Glutamatergic neuron (in vitro differentiated cells): ENCODE measurements around the gene CHRND. TPM values are rescaled to one million over a fixed set of nuclear protein-coding genes. Genes with fewer than 3 reads are reported as not detected.

Source experiments
- DNase-seq: peaks from one replicate; pipeline ENCODE4 v3.0.0; 2022
- H3K27ac Mint-ChIP-seq: one replicate; pipeline ENCODE4 v1.8.0; 2020; ENCODE audit warnings: mild to moderate bottlenecking, mixed read lengths, inconsistent platforms; ENCODE audit not compliant: unreplicated experiment
- H3K27me3 Mint-ChIP-seq: one replicate; pipeline ENCODE4 v1.8.0; 2020; ENCODE audit warnings: mild to moderate bottlenecking, moderate library complexity, mixed read lengths, inconsistent platforms; ENCODE audit not compliant: unreplicated experiment
- H3K36me3 Mint-ChIP-seq: one replicate; pipeline ENCODE4 v1.8.0; 2020; ENCODE audit warnings: mild to moderate bottlenecking, mixed read lengths, inconsistent platforms; ENCODE audit not compliant: unreplicated experiment
- H3K4me1 Mint-ChIP-seq: one replicate; pipeline ENCODE4 v1.8.0; 2020; ENCODE audit warnings: mild to moderate bottlenecking, low read depth, mixed read lengths, inconsistent platforms; ENCODE audit not compliant: unreplicated experiment
- H3K4me3 Mint-ChIP-seq: one replicate; pipeline ENCODE4 v1.8.0; 2020; ENCODE audit warnings: mild to moderate bottlenecking, mixed read lengths, inconsistent platforms; ENCODE audit not compliant: unreplicated experiment
- H3K9me3 Mint-ChIP-seq: one replicate; pipeline ENCODE4 v1.8.0; 2020; ENCODE audit warnings: mild to moderate bottlenecking, moderate library complexity, mixed read lengths, inconsistent platforms; ENCODE audit not compliant: unreplicated experiment
- CTCF ChIP-seq: fragments of 200-600 bp; sonication (generic); IDR thresholded peaks from one replicate; pipeline ENCODE4 v1.5.0; 2021; ENCODE audit not compliant: partially characterized antibody, unreplicated experiment
- total RNA-seq: library from RNA; stranded (reverse); fragmentation: NEBNext Ultra II Directional; extraction: Animal tissue kit (Norgen Biotek cat#: 25700); gene quantifications from one replicate; pipeline ENCODE4 v1.2.1, GENCODE V29; 2021; ENCODE audit not compliant: unreplicated experiment

CHRND gene
- total RNA-seq, 1 donor from 2014 or later, result 2.2 TPM

GRCh38 chr2:232578626-232579025 lies 52.7 kb downstream of the CHRND start:
- H3K4me1 Mint-ChIP-seq, result no peaks in the 10 kb centered on the region
- H3K27me3 Mint-ChIP-seq, result no peaks in the 10 kb centered on the region
- no peaks in the 10 kb centered on the region for H3K9me3 Mint-ChIP-seq
- H3K36me3 Mint-ChIP-seq, result no peaks in the 10 kb centered on the region
- no peak for DNase-seq
- H3K27ac Mint-ChIP-seq, result no peak overlapping the region
- H3K4me3 Mint-ChIP-seq, result no peak overlapping the region
- no peak for TF ChIP-seq CTCF

DNA sequence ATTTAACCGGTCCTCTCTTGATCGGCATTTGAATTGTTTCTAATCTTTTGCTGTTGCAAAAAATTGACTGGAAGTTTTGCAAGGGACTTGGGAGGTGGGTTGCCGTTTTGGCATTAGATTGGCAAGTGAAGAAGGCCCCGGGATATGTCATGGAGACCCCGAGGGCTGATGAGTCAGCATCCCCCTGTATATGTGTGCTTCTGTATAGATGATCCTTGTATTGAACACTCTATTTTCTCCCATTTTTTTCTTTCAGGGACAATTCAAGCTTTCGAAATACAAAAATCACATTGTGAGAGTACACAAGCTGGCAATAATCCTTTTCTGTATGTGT lies 54.7 kb downstream of the CHRND start:
- peaks cover 5% of the 10 kb centered on the region for H3K36me3 Mint-ChIP-seq
- no peaks in the 10 kb centered on the region for H3K27me3 Mint-ChIP-seq
- no peaks in the 10 kb centered on the region for H3K4me1 Mint-ChIP-seq
- H3K4me3 Mint-ChIP-seq, result no peak overlapping the region
- no peak for TF ChIP-seq CTCF
- DNase-seq, result no peak
- H3K9me3 Mint-ChIP-seq, result no peaks in the 10 kb centered on the region
- H3K27ac Mint-ChIP-seq, result no peak overlapping the region

GRCh38 chr2:232581725-232582124 lies 55.8 kb downstream of the CHRND start:
- H3K27ac Mint-ChIP-seq, result no peak overlapping the region
- H3K27me3 Mint-ChIP-seq, result no peaks in the 10 kb centered on the region
- no peak overlapping the region for H3K4me3 Mint-ChIP-seq
- no peaks in the 10 kb centered on the region for H3K4me1 Mint-ChIP-seq
- H3K9me3 Mint-ChIP-seq, result no peaks in the 10 kb centered on the region
- no peak for DNase-seq
- no peak for TF ChIP-seq CTCF
- H3K36me3 Mint-ChIP-seq, result peaks cover 5% of the 10 kb centered on the region

DNA sequence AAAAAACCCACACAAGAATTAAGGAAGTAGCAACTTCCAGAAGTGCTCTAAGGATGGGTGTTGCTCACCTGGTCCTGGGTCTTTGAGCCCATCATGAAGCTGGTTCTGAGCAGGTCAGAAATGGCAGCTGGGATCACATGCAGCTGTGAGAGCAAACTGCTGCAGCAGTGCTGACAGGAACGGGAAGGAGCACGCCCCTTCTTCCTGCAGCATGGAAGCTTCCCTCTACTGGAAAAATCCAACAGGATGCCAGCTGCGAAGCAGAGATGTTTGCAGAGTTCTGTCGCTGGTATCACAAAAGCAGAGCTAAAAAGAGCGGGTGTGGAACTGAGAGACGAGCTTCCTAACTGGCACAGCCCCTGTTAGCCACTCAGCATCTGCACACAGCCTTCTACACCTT lies 58.3 kb downstream of the CHRND start:
- Mint-ChIP-seq H3K9me3 (peaks cover 3% of the 10 kb centered on the region), H3K4me1 (no peaks in the 10 kb centered on the region), H3K27me3 (peaks cover 2% of the 10 kb centered on the region), H3K36me3 (peaks cover 5% of the 10 kb centered on the region), H3K4me3 (no peak overlapping the region), H3K27ac (no peak overlapping the region)
- no peak for TF ChIP-seq CTCF
- no peak for DNase-seq

Other genes starting within 250 kb of the CHRND start
- gene ALPP, start 147.4 kb upstream of the CHRND start, total RNA-seq, result 0.34 TPM
- 2.4 TPM for gene ALPG, start 119.3 kb upstream of the CHRND start, total RNA-seq
- not detected for gene ALPI, start 70.0 kb upstream of the CHRND start, total RNA-seq
- 2.3 TPM for gene ECEL1, start 38.3 kb upstream of the CHRND start, total RNA-seq
- gene PRSS56, start 5.8 kb upstream of the CHRND start, total RNA-seq, result not detected
- 3.5 TPM for gene CHRNG, start 13.5 kb downstream of the CHRND start, total RNA-seq
- gene TIGD1, start 24.4 kb downstream of the CHRND start, total RNA-seq, result 12.3 TPM
- 82.9 TPM for gene EIF4E2, start 24.5 kb downstream of the CHRND start, total RNA-seq
- 0.71 TPM for gene EFHD1, start 107.4 kb downstream of the CHRND start, total RNA-seq
- 91.7 TPM for gene GIGYF2, start 171.2 kb downstream of the CHRND start, total RNA-seq